Measurements from ENCODE around the gene GAGE12G. TPM values are rescaled to one million over a fixed set of nuclear protein-coding genes. Genes with fewer than 3 reads are reported as not detected.
"Not testable (repeated sequence)": the region's sequence is repeated elsewhere in the genome, so short reads cannot be mapped to it uniquely, and the experiment has no call there.

GAGE12G gene, protein sequence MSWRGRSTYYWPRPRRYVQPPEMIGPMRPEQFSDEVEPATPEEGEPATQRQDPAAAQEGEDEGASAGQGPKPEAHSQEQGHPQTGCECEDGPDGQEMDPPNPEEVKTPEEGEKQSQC
- total RNA-seq (2014; rRNA removed; shearing (Covaris generic)) (not detected in 2 replicates), polyA plus RNA-seq (2016; fragmentation: Nextera tagmentation; extraction: Ambion mirVana) (not detected in 2 replicates)

DNA sequence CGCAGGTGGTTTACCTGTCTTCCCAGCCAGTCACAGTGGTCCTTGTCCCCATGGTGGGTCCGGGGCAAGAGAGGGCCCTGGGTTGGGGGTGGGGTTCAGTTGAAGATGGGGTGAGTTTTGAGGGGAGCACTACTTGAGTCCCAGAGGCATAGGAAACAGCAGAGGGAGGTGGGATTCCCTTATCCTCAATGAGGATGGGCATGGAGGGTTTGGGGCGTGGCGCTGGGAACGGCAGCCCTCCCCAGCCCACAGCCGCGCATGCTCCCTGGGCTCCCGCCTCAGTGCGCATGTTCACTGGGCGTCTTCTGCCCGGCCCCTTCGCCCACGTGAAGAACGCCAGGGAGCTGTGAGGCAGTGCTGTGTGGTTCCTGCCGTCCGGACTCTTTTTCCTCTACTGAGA is at the start of gene GAGE12G:
TSS of gene GAGE12G (plus strand) at position 301 of the 400 bp plus-strand sequence. CDS start 1,155 bp downstream, outside the sequence.
- H4K20me1 ChIP-seq (ENCODE audit: insufficient read depth); in situ Hi-C loops (cut with MboI); DNase-seq; H3K9me3 ChIP-seq (ENCODE audit: low read depth); H3K27ac ChIP-seq; H3K4me3 ChIP-seq; H3K27me3 ChIP-seq (replicated peaks; ENCODE audit: insufficient read depth); H3F3A ChIP-seq (ENCODE audit: insufficient read depth); H3K9ac ChIP-seq; H3K36me3 ChIP-seq (ENCODE audit: low read depth); H3K79me2 ChIP-seq (ENCODE audit: insufficient read depth); H3K4me2 ChIP-seq (ENCODE audit: unreplicated experiment); H2AFZ ChIP-seq; H3K4me1 ChIP-seq (ENCODE audit: insufficient read depth); H3K9me2 ChIP-seq (ENCODE audit: insufficient read depth): not testable (repeated sequence)
- no CpG with 5 or more reads among the region's 16 CpGs for WGBS, 2 experiments (ENCODE audit: low coverage in 1 of 2, low lambda C conversion rate in 2 of 2, missing lambda C conversion rate in 2 of 2)

DNA sequence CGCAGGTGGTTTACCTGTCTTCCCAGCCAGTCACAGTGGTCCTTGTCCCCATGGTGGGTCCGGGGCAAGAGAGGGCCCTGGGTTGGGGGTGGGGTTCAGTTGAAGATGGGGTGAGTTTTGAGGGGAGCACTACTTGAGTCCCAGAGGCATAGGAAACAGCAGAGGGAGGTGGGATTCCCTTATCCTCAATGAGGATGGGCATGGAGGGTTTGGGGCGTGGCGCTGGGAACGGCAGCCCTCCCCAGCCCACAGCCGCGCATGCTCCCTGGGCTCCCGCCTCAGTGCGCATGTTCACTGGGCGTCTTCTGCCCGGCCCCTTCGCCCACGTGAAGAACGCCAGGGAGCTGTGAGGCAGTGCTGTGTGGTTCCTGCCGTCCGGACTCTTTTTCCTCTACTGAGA is 38.3 kb upstream of the GAGE12G start, which contains the start of gene GAGE12C:
TSS of gene GAGE12C (plus strand) at position 301 of the 400 bp plus-strand sequence. CDS start 1,155 bp downstream, outside the sequence.
- DNase-seq = not testable (repeated sequence)
- no CpG with 5 or more reads among the region's 16 CpGs for WGBS, 2 experiments (ENCODE audit: low coverage in 1 of 2, low lambda C conversion rate in 2 of 2, missing lambda C conversion rate in 2 of 2)

DNA sequence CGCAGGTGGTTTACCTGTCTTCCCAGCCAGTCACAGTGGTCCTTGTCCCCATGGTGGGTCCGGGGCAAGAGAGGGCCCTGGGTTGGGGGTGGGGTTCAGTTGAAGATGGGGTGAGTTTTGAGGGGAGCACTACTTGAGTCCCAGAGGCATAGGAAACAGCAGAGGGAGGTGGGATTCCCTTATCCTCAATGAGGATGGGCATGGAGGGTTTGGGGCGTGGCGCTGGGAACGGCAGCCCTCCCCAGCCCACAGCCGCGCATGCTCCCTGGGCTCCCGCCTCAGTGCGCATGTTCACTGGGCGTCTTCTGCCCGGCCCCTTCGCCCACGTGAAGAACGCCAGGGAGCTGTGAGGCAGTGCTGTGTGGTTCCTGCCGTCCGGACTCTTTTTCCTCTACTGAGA is 28.8 kb upstream of the GAGE12G start, which contains the start of gene GAGE12D:
TSS of gene GAGE12D (plus strand) at position 301 of the 400 bp plus-strand sequence. CDS start 1,155 bp downstream, outside the sequence.
- H3K9me3 ChIP-seq (ENCODE audit: low read depth); H4K20me1 ChIP-seq (ENCODE audit: insufficient read depth); H2AFZ ChIP-seq; H3K9ac ChIP-seq; H3K36me3 ChIP-seq (ENCODE audit: low read depth); H3K27ac ChIP-seq; DNase-seq; in situ Hi-C loops (cut with MboI); H3K4me2 ChIP-seq (ENCODE audit: unreplicated experiment); H3K79me2 ChIP-seq (ENCODE audit: insufficient read depth); H3F3A ChIP-seq (ENCODE audit: insufficient read depth); H3K4me3 ChIP-seq; H3K9me2 ChIP-seq (ENCODE audit: insufficient read depth); H3K27me3 ChIP-seq (replicated peaks; ENCODE audit: insufficient read depth); H3K4me1 ChIP-seq (ENCODE audit: insufficient read depth): not testable (repeated sequence)
- no CpG with 5 or more reads among the region's 16 CpGs for WGBS, 2 experiments (ENCODE audit: low coverage in 1 of 2, low lambda C conversion rate in 2 of 2, missing lambda C conversion rate in 2 of 2)

More for the DNA sequence above, 38.3 kb upstream of the GAGE12G start, which contains the start of gene GAGE12C:
- H3K4me2 ChIP-seq (ENCODE audit: unreplicated experiment); H3F3A ChIP-seq (ENCODE audit: insufficient read depth); H3K27me3 ChIP-seq (replicated peaks; ENCODE audit: insufficient read depth); H4K20me1 ChIP-seq (ENCODE audit: insufficient read depth); H3K27ac ChIP-seq; H3K9me2 ChIP-seq (ENCODE audit: insufficient read depth); in situ Hi-C loops (cut with MboI); H3K9ac ChIP-seq; H3K9me3 ChIP-seq (ENCODE audit: low read depth); H3K36me3 ChIP-seq (ENCODE audit: low read depth); H3K4me3 ChIP-seq; H3K4me1 ChIP-seq (ENCODE audit: insufficient read depth); H2AFZ ChIP-seq; H3K79me2 ChIP-seq (ENCODE audit: insufficient read depth): not testable (repeated sequence)

DNA sequence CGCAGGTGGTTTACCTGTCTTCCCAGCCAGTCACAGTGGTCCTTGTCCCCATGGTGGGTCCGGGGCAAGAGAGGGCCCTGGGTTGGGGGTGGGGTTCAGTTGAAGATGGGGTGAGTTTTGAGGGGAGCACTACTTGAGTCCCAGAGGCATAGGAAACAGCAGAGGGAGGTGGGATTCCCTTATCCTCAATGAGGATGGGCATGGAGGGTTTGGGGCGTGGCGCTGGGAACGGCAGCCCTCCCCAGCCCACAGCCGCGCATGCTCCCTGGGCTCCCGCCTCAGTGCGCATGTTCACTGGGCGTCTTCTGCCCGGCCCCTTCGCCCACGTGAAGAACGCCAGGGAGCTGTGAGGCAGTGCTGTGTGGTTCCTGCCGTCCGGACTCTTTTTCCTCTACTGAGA is 19.2 kb upstream of the GAGE12G start, which contains the start of gene GAGE12E:
TSS of gene GAGE12E (plus strand) at position 301 of the 400 bp plus-strand sequence. CDS start 1,155 bp downstream, outside the sequence.
- H3K9ac ChIP-seq; H3K27ac ChIP-seq; DNase-seq; in situ Hi-C loops (cut with MboI); H3F3A ChIP-seq (ENCODE audit: insufficient read depth); H3K36me3 ChIP-seq (ENCODE audit: low read depth); H3K4me3 ChIP-seq; H3K4me1 ChIP-seq (ENCODE audit: insufficient read depth); H3K79me2 ChIP-seq (ENCODE audit: insufficient read depth); H3K27me3 ChIP-seq (replicated peaks; ENCODE audit: insufficient read depth); H3K4me2 ChIP-seq (ENCODE audit: unreplicated experiment); H3K9me2 ChIP-seq (ENCODE audit: insufficient read depth); H3K9me3 ChIP-seq (ENCODE audit: low read depth); H4K20me1 ChIP-seq (ENCODE audit: insufficient read depth); H2AFZ ChIP-seq: not testable (repeated sequence)
- WGBS, 2 experiments (ENCODE audit: low coverage in 1 of 2, low lambda C conversion rate in 2 of 2, missing lambda C conversion rate in 2 of 2) = no CpG with 5 or more reads among the region's 16 CpGs

DNA sequence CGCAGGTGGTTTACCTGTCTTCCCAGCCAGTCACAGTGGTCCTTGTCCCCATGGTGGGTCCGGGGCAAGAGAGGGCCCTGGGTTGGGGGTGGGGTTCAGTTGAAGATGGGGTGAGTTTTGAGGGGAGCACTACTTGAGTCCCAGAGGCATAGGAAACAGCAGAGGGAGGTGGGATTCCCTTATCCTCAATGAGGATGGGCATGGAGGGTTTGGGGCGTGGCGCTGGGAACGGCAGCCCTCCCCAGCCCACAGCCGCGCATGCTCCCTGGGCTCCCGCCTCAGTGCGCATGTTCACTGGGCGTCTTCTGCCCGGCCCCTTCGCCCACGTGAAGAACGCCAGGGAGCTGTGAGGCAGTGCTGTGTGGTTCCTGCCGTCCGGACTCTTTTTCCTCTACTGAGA is 9.7 kb upstream of the GAGE12G start, which contains the start of gene GAGE12F:
TSS of gene GAGE12F (plus strand) at position 301 of the 400 bp plus-strand sequence. CDS start 1,155 bp downstream, outside the sequence.
- H3K27me3 ChIP-seq (replicated peaks; ENCODE audit: insufficient read depth); H3K9ac ChIP-seq; DNase-seq; H2AFZ ChIP-seq; H3K4me1 ChIP-seq (ENCODE audit: insufficient read depth); H3F3A ChIP-seq (ENCODE audit: insufficient read depth); in situ Hi-C loops (cut with MboI); H4K20me1 ChIP-seq (ENCODE audit: insufficient read depth); H3K79me2 ChIP-seq (ENCODE audit: insufficient read depth); H3K27ac ChIP-seq; H3K9me2 ChIP-seq (ENCODE audit: insufficient read depth); H3K36me3 ChIP-seq (ENCODE audit: low read depth); H3K9me3 ChIP-seq (ENCODE audit: low read depth); H3K4me2 ChIP-seq (ENCODE audit: unreplicated experiment); H3K4me3 ChIP-seq: not testable (repeated sequence)
- WGBS, 2 experiments (ENCODE audit: low coverage in 1 of 2, low lambda C conversion rate in 2 of 2, missing lambda C conversion rate in 2 of 2) = no CpG with 5 or more reads among the region's 16 CpGs

DNA sequence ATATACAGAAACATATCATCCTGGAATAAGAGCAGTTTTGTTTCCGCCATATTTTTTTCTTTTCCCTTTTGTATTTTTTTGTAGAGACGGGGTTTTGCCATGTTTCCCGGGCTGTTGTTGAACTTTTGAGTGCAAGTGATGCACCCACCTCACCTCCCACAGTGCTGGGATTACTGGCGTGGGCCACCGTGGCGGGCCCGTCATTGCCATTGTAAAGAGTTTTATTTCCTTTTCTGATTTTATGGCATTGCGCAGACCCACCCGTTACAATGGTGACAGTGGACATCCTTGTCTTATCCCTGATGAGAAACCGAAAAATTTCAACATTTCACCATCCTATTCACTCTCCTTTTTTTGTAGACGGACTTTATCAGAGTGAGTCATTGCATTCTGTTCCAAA is 1.5 kb upstream of the GAGE12G start:
- H2AFZ ChIP-seq; DNase-seq; H3K27ac ChIP-seq; H3K79me2 ChIP-seq (ENCODE audit: insufficient read depth); H3K9me2 ChIP-seq (ENCODE audit: insufficient read depth); H3K4me1 ChIP-seq (ENCODE audit: insufficient read depth); H3K9ac ChIP-seq; H3K36me3 ChIP-seq (ENCODE audit: low read depth); in situ Hi-C loops (cut with MboI); H3K4me3 ChIP-seq; H3K9me3 ChIP-seq (ENCODE audit: low read depth); H3K27me3 ChIP-seq (replicated peaks; ENCODE audit: insufficient read depth); H3K4me2 ChIP-seq (ENCODE audit: unreplicated experiment); H3F3A ChIP-seq (ENCODE audit: insufficient read depth); H4K20me1 ChIP-seq (ENCODE audit: insufficient read depth): not testable (repeated sequence)
- WGBS, 2 experiments (ENCODE audit: low coverage in 1 of 2, low lambda C conversion rate in 2 of 2, missing lambda C conversion rate in 2 of 2) = 60 to 71% methylated on average over 4 to 7 of the region's 11 CpGs

DNA sequence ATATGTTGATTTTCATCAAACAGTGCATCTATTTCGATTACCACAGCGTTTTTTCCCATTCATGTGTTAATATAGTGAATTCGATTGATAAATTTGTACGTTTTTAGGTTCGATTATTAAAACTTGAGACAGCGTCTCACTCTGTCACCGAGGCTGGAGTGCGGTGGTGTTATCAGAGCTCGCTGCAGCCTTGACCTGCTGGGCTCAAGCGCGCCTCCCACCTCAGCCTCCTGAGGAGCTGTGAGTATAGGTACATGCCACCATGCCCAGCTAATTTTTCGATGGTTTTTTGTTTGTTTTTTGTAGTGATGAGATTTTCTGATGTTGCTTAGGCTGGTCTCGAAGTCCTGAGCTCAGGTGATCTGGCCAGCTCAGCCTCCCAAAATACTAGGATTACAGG is 1.0 kb upstream of the GAGE12G start:
- H3K4me1 ChIP-seq (ENCODE audit: insufficient read depth); H3K36me3 ChIP-seq (ENCODE audit: low read depth); H3F3A ChIP-seq (ENCODE audit: insufficient read depth); H3K9me2 ChIP-seq (ENCODE audit: insufficient read depth); H3K27me3 ChIP-seq (replicated peaks; ENCODE audit: insufficient read depth); H2AFZ ChIP-seq; H3K9me3 ChIP-seq (ENCODE audit: low read depth); H3K9ac ChIP-seq; H3K4me2 ChIP-seq (ENCODE audit: unreplicated experiment); H3K4me3 ChIP-seq; DNase-seq; H3K27ac ChIP-seq; in situ Hi-C loops (cut with MboI); H4K20me1 ChIP-seq (ENCODE audit: insufficient read depth); H3K79me2 ChIP-seq (ENCODE audit: insufficient read depth): not testable (repeated sequence)
- 67 to 76% methylated on average over 9 to 10 of the region's 13 CpGs for WGBS, 2 experiments (ENCODE audit: low coverage in 1 of 2, low lambda C conversion rate in 2 of 2, missing lambda C conversion rate in 2 of 2)

Measured in GM23248 (cell line).